Endothelial cell of umbilical vein (primary cell): ENCODE results near the gene CAMTA1. TPM values are rescaled to one million over a fixed set of nuclear protein-coding genes. Genes with fewer than 3 reads are reported as not detected.

Source experiments
- BruUV-seq: library from RNA; stranded (reverse); fragments of 400-500 nt; replicated peaks from 2 replicates; lab custom pipeline; 2021; lab: Mats Ljungman, UMichigan
- CTCF ChIA-PET: fragments of 300-600, 350-600 bp; sonication (Branson Sonifier 250); formaldehyde crosslinking; loops from one replicate; lab custom pipeline; 2021; ENCODE audit warnings: antibody characterized with exemption, inconsistent platforms; lab: Charles Lee
- POLR2A ChIA-PET: fragments of 300-600, 350-600 bp; sonication (Branson Sonifier 250); formaldehyde crosslinking; loops from one replicate; lab custom pipeline; 2021; ENCODE audit warnings: antibody characterized with exemption, inconsistent platforms; lab: Charles Lee
- DNase-seq: peaks from one replicate; pipeline ENCODE4 v3.0.0-alpha.2; 2011; ENCODE audit warnings: low read depth, low spot score
- FAIRE-seq: peaks from 2 replicates; lab custom pipeline; 2011; peaks lifted over from hg19 to GRCh38; lab: Jason Lieb, UNC
- H2AFZ ChIP-seq: 2 replicates; pipeline ENCODE4 v1.6.0; 2012; ENCODE audit warnings: low read depth, low read length, control low read depth, inconsistent platforms
- H3K27ac ChIP-seq: 2 replicates; pipeline ENCODE4 v1.5.1; 2011; ENCODE audit warnings: low read depth, mild to moderate bottlenecking, control low read depth, low read length, moderate library complexity; ENCODE audit not compliant: insufficient read depth
- H3K27me3 ChIP-seq, 2 experiments: 2 replicates each; pipeline versions ENCODE4 v1.6.0 to v1.6.1; 2011; ENCODE audit warnings: low read length in 2 of 2, mixed read lengths in 1 of 2; ENCODE audit not compliant: control insufficient read depth in 2 of 2, insufficient read depth in 2 of 2
- H3K36me3 ChIP-seq, 2 experiments: 2 replicates in 1 of 2; 3 replicates in 1 of 2; pipeline ENCODE4 v1.5.1; 2011; ENCODE audit warnings: low read length in 2 of 2, mild to moderate bottlenecking in 1 of 2, moderate library complexity in 1 of 2; ENCODE audit not compliant: control insufficient read depth in 2 of 2, insufficient read depth in 2 of 2; ENCODE audit errors: extremely low read depth in 1 of 2
- H3K4me1 ChIP-seq: 3 replicates; pipeline ENCODE4 v1.5.1; 2011; ENCODE audit warnings: mild to moderate bottlenecking, low read length; ENCODE audit not compliant: control insufficient read depth, insufficient read depth; ENCODE audit errors: extremely low read depth
- H3K4me2 ChIP-seq: 2 replicates; pipeline ENCODE4 v1.6.1; 2011; ENCODE audit warnings: low read length, control low read depth, mixed read lengths; ENCODE audit not compliant: insufficient read depth
- H3K4me3 ChIP-seq, 3 experiments: fragments of 200-600 bp in 1 of 3; sonication (generic), shearing (Covaris generic) in 1 of 3; replicated peaks in 1 of 3; 2 replicates each; pipeline ENCODE4 v1.5.1; 2011 to 2016; ENCODE audit warnings: control low read depth in 3 of 3, low read length in 3 of 3, mild to moderate bottlenecking in 2 of 3, inconsistent platforms in 1 of 3, low read depth in 1 of 3, moderate library complexity in 1 of 3; ENCODE audit not compliant: insufficient read depth in 1 of 3
- H3K79me2 ChIP-seq: 2 replicates; pipeline ENCODE4 v1.6.0; 2012; ENCODE audit warnings: low read length, inconsistent platforms; ENCODE audit not compliant: control insufficient read depth, insufficient read depth
- H3K9ac ChIP-seq: replicated peaks from 2 replicates; pipeline ENCODE3; 2011; ENCODE audit warnings: low read length, control low read depth; ENCODE audit not compliant: insufficient read depth; ENCODE audit errors: extremely low read depth
- H3K9me1 ChIP-seq: replicated peaks from 3 replicates; pipeline ENCODE4 v1.6.0; 2011; ENCODE audit warnings: mild to moderate bottlenecking, low read length; ENCODE audit not compliant: control insufficient read depth, insufficient read depth; ENCODE audit errors: extremely low read depth
- H3K9me3 ChIP-seq: replicated peaks from 2 replicates; pipeline ENCODE4 v1.5.1; 2012; ENCODE audit warnings: low read length, inconsistent platforms; ENCODE audit not compliant: control insufficient read depth, insufficient read depth
- H4K20me1 ChIP-seq: replicated peaks from 2 replicates; pipeline ENCODE3; 2011; ENCODE audit warnings: mild to moderate bottlenecking, low read length; ENCODE audit not compliant: control insufficient read depth, insufficient read depth; ENCODE audit errors: extremely low read depth
- EZH2 ChIP-seq: IDR thresholded peaks from 2 replicates; pipeline ENCODE4 v1.6.1; 2012; ENCODE audit warnings: borderline replicate concordance, low read depth, mild to moderate bottlenecking, moderate library complexity, low read length, inconsistent platforms; ENCODE audit not compliant: severe bottlenecking
- FOS ChIP-seq: IDR thresholded peaks from 2 replicates; pipeline ENCODE4 v1.6.1; 2011; ENCODE audit warnings: mild to moderate bottlenecking, low read length, moderate library complexity, borderline replicate concordance; ENCODE audit not compliant: insufficient read depth
- GATA2 ChIP-seq: IDR thresholded peaks from 2 replicates; pipeline ENCODE4 v1.7.0; 2011; ENCODE audit warnings: low read depth, mild to moderate bottlenecking, moderate library complexity, mixed read lengths, low read length; ENCODE audit not compliant: insufficient read length, insufficient read depth
- JUN ChIP-seq: IDR thresholded peaks from 2 replicates; pipeline ENCODE4 v1.6.1; 2011; ENCODE audit warnings: borderline replicate concordance, low read depth; ENCODE audit not compliant: insufficient read length, insufficient read depth
- MAX ChIP-seq: IDR thresholded peaks from 2 replicates; pipeline ENCODE4 v1.6.1; 2011; ENCODE audit not compliant: insufficient read depth, insufficient read length
- MYC ChIP-seq: IDR thresholded peaks from one replicate; pipeline ENCODE4 v1.6.1; 2011; ENCODE audit warnings: mild to moderate bottlenecking, low read depth, low read length
- POLR2A ChIP-seq: IDR thresholded peaks from 2 replicates; pipeline ENCODE4 v1.6.1; 2012; ENCODE audit warnings: low read depth, mild to moderate bottlenecking, control low read depth, low read length
- POLR2AphosphoS5 ChIP-seq: IDR thresholded peaks from 2 replicates; pipeline ENCODE4 v1.6.1; 2012; ENCODE audit warnings: low read depth, mild to moderate bottlenecking, control low read depth, low read length, moderate library complexity; ENCODE audit not compliant: insufficient read depth
- dilution Hi-C: fragments of 300-500 bp; cut with MboI; formaldehyde crosslinking; loops from one replicate; pipeline ENCODE4 v1.15.0; 2019; ENCODE audit warnings: low sequenced_read_pairs; ENCODE audit not compliant: extremely low pct_ligation_motif_present
- intact Hi-C: fragments of 100-400 bp; cut with micrococcal nuclease; formaldehyde crosslinking; loops from one replicate; pipeline ENCODE4 v1.10.0; 2022
- polyA plus RNA-seq, 4 experiments: library from polyadenylated mRNA; depleted of rRNA in 3 of 4; stranded (reverse) in 3 of 4; unstranded in 1 of 4; fragments of >200 nt; gene quantifications; 2 replicates each; pipeline versions ENCODE4 v1.2.1 to v1.2.3, GENCODE V29; 2011 to 2012; ENCODE audit warnings: missing spikeins in 1 of 4
- total RNA-seq: library from RNA; stranded (reverse); gene quantifications from 2 replicates; pipeline ENCODE4 v1.2.3, GENCODE V29; 2021
- TF ChIP-seq, protein P1 (sequence below), 2 donors: IDR thresholded peaks; 1 replicate in 1 of 2; 2 replicates in 1 of 2; pipeline ENCODE4 v1.5.1; 2011; ENCODE audit warnings: low read length in 2 of 2, mild to moderate bottlenecking in 2 of 2, moderate library complexity in 2 of 2, control low read depth in 1 of 2, inconsistent platforms in 1 of 2, low read depth in 1 of 2; ENCODE audit not compliant: insufficient read depth in 1 of 2; ENCODE audit errors: extremely low read depth in 1 of 2

Gene CAMTA1
- total and polyA plus RNA-seq, 2 donors (not counting 3 experiments of a cell fraction or from before 2014, with no cell fraction given) = 50.8 to 92.7 TPM

DNA sequence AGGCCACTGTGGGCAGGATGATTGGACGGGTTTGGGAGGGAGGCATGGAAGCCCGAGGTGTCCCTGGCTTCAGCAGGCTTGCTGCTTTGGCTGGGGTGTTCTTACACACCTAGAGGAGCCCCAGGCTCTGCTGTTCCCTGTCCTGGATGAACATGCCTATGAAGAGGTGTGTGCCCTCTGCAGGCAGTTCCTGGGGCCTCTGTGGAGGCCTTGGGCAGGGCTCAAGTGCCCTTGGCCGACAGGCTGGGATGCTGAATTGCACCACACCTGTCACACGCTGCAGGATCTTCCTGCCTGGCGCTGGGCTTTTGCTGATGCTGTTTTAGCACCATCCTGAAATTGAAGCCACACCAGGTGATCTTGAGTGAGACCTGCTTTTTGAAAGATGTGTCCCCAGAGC is 570.8 kb downstream of the CAMTA1 start:
- Histone ChIP-seq H3K9ac (no peak overlapping the region), H3K4me3 (no peak overlapping the region), H2AFZ (no peak overlapping the region), H3K9me1 (no peaks in the 10 kb centered on the region), H3K4me2 (no peak overlapping the region), H3K36me3 (no peaks in the 10 kb centered on the region), H3K27ac (no peak overlapping the region), H3K9me3 (no peaks in the 10 kb centered on the region), H4K20me1 (no peaks in the 10 kb centered on the region), H3K79me2 (no peaks in the 10 kb centered on the region), H3K4me1 (no peaks in the 10 kb centered on the region), H3K27me3 (no peaks in the 10 kb centered on the region)
- dilution Hi-C loops = no loop called here
- TF ChIP-seq POLR2A (no peak), GATA2 (no peak), EZH2 (no peak), JUN (no peak), FOS (no peak), MYC (no peak), POLR2AphosphoS5 (no peak), MAX (no peak)
- TF ChIP-seq, protein P1, sequence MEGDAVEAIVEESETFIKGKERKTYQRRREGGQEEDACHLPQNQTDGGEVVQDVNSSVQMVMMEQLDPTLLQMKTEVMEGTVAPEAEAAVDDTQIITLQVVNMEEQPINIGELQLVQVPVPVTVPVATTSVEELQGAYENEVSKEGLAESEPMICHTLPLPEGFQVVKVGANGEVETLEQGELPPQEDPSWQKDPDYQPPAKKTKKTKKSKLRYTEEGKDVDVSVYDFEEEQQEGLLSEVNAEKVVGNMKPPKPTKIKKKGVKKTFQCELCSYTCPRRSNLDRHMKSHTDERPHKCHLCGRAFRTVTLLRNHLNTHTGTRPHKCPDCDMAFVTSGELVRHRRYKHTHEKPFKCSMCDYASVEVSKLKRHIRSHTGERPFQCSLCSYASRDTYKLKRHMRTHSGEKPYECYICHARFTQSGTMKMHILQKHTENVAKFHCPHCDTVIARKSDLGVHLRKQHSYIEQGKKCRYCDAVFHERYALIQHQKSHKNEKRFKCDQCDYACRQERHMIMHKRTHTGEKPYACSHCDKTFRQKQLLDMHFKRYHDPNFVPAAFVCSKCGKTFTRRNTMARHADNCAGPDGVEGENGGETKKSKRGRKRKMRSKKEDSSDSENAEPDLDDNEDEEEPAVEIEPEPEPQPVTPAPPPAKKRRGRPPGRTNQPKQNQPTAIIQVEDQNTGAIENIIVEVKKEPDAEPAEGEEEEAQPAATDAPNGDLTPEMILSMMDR (IDR thresholded peaks at IDR 0.05; ENCODE audit: extremely low read depth in 1 of 2, insufficient read depth in 1 of 2, low read depth in 1 of 2, low read length in 2 of 2) = no peak
- BruUV-seq = no TSS peak
- no peak for DNase-seq
- no peak for FAIRE-seq
- intact Hi-C loops = no loop called here
- ChIA-PET CTCF (interaction anchor here (1.1 kb wide), 1 partner anchor 314 kb away, joined by 4 read pairs; no protein-coding TSS in a partner anchor), POLR2A (no interaction called here)
